Activated T-cell treated with anti-CD3 and anti-CD28 coated beads, Interleukin-2, amount 50 U/mL, for 4 hours (primary cell): ENCODE data around the gene KLHL17. TPM values are rescaled to one million over a fixed set of nuclear protein-coding genes. Genes with fewer than 3 reads are reported as not detected.
"Not testable (repeated sequence)": the region's sequence is repeated elsewhere in the genome, so short reads cannot be mapped to it uniquely, and the experiment has no call there.

ENCODE experiments used
- ATAC-seq, 2 donors: fragments of 200-7000 bp; cut with Tn5 transposase; one replicate each; pipeline ENCODE4 v1.10.0; 2021
- DNase-seq: peaks from one replicate; pipeline ENCODE4 v3.0.0-alpha.2; 2020
- H3K27me3 Mint-ChIP-seq: one replicate; pipeline ENCODE4 v1.8.0; 2021; ENCODE audit warnings: low read depth, mixed read lengths
- H3K36me3 Mint-ChIP-seq: one replicate; pipeline ENCODE4 v1.8.0; 2022; ENCODE audit warnings: mixed read lengths; ENCODE audit not compliant: insufficient read depth
- H3K4me1 Mint-ChIP-seq: one replicate; pipeline ENCODE4 v1.8.0; 2021; ENCODE audit warnings: low read depth, mixed read lengths
- H3K4me3 Mint-ChIP-seq: one replicate; pipeline ENCODE4 v1.8.0; 2021; ENCODE audit warnings: mild to moderate bottlenecking, moderate library complexity, mixed read lengths
- H3K9me3 Mint-ChIP-seq: one replicate; pipeline ENCODE4 v1.8.0; 2021; ENCODE audit warnings: mixed read lengths
- total RNA-seq, 3 donors: library from RNA; stranded (reverse); gene quantifications; one replicate each; pipeline ENCODE4 v1.2.1, GENCODE V29; 2021

KLHL17 gene
- total RNA-seq, 3 donors from 2014 or later = 32.1 to 36.6 (median 34.3) TPM

DNA sequence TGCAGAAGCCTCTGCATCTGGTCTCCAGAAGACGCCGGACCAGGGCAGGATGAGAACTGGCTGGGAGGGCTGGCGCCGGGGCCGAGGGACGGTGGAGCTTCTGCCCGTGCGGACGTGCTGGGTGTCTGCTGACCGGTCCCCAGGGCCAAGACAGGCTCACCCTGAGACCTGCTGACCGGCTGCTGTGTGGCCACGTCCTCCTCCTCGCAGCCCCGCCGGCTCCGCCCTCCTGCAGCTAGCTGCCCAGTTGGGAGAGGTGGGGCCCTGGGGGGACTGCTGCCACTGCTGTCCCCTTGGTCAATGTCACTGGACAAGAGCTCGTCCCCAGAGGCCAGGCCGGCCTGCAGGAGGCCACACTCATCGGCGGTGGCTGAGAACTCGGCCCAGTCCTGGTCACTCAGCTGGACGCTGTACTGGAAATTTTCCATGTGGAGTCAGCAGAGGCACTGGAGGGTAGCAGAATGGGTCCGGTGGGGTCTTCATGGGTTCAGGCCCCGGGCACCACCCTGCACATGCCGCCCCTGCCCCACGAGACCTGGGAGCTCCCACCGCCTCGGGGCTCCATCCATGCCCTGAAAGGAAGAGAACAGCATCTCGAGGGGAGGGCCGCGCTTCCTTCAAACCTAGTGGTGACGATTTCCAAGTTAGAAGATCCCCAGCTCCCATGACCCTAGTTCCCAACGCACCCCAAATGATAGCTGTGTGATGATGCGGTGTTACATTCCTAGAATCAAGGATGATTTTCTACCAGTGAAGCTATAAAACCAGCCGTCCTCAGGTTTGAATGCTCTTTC is 20.4 kb downstream of the KLHL17 start:
- DNase-seq = peak; percentile 3
- Mint-ChIP-seq H3K27me3 (peaks cover 28% of the 10 kb centered on the region), H3K4me1 (peaks cover 4% of the 10 kb centered on the region), H3K9me3 (no peaks in the 10 kb centered on the region), H3K36me3 (no peaks in the 10 kb centered on the region), H3K4me3 (no peak overlapping the region)
- ATAC-seq = no peak

DNA sequence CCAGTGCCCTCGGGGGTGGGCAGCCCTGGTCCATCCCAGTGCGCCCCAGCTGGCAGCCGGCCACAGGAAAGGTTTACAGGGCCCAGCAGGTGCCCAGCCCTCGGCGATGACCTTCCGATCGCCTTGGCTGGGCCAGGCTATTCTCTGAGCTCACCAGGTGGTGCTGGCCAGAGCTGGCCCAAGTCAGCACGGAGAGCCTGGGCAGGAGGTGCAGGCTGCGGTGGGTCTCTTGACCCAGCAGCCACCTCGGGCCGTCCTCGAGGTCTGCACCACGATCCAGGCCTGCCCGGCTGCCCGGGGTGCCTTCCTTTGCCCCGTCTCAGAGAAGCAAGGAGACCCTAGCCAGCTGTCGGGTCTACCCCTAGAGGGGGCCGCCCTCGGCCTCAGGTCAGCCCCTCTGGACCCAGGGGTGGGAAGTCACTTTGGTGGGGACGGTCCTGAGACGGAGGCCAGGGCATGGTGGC is 21.1 kb downstream of the KLHL17 start:
- no peak overlapping the region for H3K4me3 Mint-ChIP-seq
- peaks cover 2% of the 10 kb centered on the region for H3K4me1 Mint-ChIP-seq
- peak; percentile 3 for DNase-seq
- ATAC-seq = no peak
- no peaks in the 10 kb centered on the region for H3K9me3 Mint-ChIP-seq
- no peaks in the 10 kb centered on the region for H3K36me3 Mint-ChIP-seq
- H3K27me3 Mint-ChIP-seq = peaks cover 31% of the 10 kb centered on the region

DNA sequence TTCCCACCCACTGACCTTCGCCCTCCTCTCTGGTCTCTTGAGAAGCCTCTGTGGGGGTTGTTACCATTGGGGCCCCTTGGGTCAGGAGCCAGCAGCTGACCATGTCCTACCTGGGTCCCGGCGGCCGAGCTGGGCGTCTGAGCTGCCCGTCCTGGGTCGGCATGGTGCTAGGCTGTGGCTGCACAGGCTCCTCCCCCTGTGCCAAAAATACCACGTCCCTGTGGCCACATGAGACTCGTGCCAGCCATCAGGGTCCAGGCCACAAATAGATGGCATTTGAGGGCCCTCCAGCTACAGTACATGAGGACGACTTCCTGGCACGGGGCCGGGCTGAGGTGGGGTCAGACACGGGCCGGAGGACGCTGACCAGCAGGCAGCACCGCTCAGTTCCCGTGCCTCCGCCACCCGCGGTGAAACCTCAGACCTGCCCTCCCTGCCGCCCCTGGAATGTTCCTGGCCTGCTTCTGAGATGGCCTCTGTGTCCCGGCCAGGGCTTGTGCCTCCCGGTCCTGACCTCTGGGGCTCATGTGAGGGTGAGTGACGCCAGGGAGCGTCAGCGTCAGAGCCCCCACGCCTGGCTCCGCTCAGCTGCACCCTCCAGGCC is 21.7 kb downstream of the KLHL17 start, which contains the start of gene PERM1:
TSS of gene PERM1 (minus strand) at position 139 of the 604 bp plus-strand sequence. CDS start 1,064 bp downstream, outside the sequence.
- no peaks in the 10 kb centered on the region for H3K36me3 Mint-ChIP-seq
- DNase-seq (peak; percentile 4), ATAC-seq (no peak)
- H3K4me3 Mint-ChIP-seq = no peak within 1 kb of the TSS
- H3K4me1 Mint-ChIP-seq = peaks cover 2% of the 10 kb centered on the region
- H3K27me3 Mint-ChIP-seq = peaks cover 31% of the 10 kb centered on the region
- no peaks in the 10 kb centered on the region for H3K9me3 Mint-ChIP-seq

DNA sequence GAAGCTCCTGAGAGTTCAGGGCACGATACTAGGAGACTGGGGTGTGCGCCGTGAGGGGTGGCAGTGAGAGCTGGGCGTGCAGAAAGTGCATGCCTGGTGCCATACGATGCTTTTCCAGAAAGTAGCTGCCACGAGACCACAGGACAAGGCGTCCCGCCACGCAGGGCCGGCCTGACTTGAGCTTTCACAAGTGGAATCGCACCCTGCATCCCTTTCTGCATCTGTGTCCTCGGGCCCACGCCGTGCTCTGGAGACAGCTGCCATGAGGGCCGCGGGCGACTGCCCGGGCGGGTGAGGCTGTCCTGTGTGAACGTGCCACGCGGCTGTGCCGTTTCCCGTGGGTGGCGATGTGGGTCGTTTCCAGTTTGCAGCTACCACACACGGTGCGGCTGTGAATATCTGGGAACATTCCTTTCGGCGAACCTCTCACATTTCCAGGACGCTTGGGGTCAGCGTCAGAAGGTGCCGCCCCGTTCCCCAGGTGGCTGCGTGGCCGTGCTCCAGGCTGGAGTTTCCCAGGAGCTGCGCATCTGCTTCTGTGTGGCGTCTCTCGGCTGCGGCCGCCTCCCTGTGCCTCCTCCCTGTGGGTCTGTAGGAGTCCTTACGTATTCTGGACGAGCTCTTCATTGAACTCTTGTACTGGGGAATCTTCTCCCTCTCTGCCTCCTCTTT is 22.5 kb downstream of the KLHL17 start:
- H3K4me1 Mint-ChIP-seq = peaks cover 2% of the 10 kb centered on the region
- H3K4me3 Mint-ChIP-seq = no peak overlapping the region
- no peaks in the 10 kb centered on the region for H3K9me3 Mint-ChIP-seq
- ATAC-seq = no peak
- no peak for DNase-seq
- no peaks in the 10 kb centered on the region for H3K36me3 Mint-ChIP-seq
- H3K27me3 Mint-ChIP-seq = peaks cover 35% of the 10 kb centered on the region

DNA sequence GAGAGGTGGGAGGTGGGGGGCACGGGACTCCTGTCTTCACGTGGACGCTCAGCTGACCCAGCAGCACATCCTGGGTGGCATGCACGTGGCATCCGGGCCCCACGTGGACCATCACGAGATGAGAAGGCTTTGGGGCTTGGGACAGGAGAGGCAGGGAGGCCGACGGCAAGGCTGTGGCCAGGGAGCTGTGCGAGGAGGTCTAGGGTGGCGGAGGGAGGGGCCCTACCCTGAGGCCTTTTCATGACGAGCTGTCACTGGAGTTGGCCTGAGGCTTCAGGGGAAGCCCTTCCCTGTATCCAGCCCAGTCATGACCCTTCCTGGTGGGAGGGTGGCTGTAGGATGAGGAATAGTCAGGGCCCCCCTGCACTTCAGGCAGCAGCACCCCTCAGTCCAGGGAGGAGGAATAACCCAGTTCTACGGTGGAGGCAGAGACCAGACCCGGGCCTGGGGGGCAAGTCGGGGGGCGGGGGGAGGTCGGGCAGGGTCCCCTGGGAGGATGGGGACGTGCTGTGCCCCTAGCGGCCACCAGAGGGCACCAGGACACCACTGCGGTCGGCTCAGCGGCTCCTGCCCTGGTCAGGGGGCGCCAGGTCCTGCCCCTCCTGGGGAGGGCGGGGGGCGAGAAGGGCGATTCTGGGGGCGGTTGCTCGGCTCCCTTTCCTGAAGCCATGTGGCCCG is 23.6 kb downstream of the KLHL17 start:
- DNase-seq (peak; percentile 65), ATAC-seq (peak; percentile 72 to 82)
- Mint-ChIP-seq H3K9me3 (no peaks in the 10 kb centered on the region), H3K27me3 (peaks cover 36% of the 10 kb centered on the region), H3K4me3 (no peak overlapping the region), H3K36me3 (no peaks in the 10 kb centered on the region), H3K4me1 (no peaks in the 10 kb centered on the region)

DNA sequence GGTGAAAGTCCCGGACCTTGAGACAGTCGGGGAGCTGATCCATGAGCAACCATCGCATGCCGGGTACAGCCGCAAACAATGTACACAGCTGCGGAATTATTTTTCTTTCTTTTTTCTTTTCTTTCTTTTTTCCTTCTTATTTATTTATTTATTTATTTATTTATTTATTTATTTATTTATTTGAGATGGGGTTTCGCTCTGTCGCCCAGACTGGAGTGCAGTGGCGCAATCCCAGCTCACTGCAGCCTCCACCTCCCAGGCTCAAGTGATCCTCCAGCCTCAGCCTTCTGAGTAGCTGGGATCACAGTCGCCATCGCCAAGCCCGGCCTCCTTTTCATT is 24.1 kb downstream of the KLHL17 start:
- Mint-ChIP-seq H3K36me3 (no peaks in the 10 kb centered on the region), H3K4me1 (no peaks in the 10 kb centered on the region), H3K27me3 (peaks cover 41% of the 10 kb centered on the region), H3K4me3 (no peak overlapping the region), H3K9me3 (no peaks in the 10 kb centered on the region)
- no peak for ATAC-seq
- DNase-seq = no peak

DNA sequence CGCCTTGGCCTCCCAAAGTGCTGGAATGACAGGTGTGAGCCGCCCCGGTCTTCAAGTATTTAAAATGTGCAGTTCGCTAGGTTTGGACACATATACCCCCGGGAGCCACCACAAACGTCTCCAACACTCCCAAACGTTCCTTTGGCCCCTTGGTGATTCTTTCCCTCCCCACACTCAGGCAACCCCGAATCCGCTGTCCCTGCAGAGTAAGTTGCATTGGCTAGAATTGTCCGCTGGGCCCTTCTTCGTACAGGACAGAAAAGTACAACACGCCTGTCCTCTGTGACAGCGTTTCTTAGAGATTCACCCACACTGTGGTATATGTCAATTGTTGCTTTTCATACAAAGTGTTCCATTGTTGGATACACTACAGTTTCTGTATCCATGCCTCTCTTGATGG is 24.7 kb downstream of the KLHL17 start:
- Mint-ChIP-seq H3K4me1 (no peaks in the 10 kb centered on the region), H3K27me3 (peaks cover 46% of the 10 kb centered on the region), H3K36me3 (no peaks in the 10 kb centered on the region), H3K4me3 (no peak overlapping the region), H3K9me3 (no peaks in the 10 kb centered on the region)
- DNase-seq (no peak), ATAC-seq (no peak)

DNA sequence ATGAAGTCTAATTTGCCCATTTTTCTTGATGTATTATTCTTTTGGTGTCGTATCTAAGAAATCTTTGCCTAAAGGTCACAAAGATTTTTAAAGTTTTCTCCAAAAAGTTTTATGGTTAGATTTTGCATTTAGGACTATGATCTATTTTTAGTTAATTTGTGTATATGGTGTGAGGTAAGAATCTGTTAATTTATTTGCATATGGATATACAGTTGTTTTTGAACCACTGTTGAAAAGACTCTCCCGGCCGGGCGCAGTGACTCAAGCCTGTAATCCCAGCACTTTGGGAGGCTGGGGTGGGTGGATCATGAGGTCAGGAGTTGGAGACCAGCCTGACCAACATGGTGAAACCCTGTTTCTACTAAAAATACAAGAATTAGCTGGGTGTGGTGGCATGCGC is 27.7 kb downstream of the KLHL17 start:
- H3K4me3 Mint-ChIP-seq, H3K36me3 Mint-ChIP-seq, DNase-seq, H3K4me1 Mint-ChIP-seq, H3K9me3 Mint-ChIP-seq, ATAC-seq: not testable (repeated sequence)
- H3K27me3 Mint-ChIP-seq = peaks cover 43% of the 10 kb centered on the region

DNA sequence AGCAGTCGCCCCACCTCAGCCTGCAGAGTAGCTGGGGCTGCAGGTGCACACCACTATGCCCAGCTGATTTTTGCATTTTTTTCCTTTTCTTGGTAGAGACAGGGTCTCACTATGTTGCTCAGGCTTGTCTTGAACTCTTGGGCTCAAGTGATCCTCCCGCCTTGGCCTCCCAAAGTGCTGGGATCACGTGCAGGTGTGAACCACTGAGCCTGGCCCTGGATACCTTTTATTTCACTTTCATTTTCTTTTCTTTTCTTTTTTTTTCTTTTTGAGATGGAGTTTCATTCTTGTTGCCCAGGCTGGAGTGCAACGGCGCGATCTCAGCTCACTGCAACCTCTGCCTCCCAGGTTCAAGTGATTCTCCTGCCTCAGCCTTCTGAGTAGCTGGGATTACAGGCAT is 30.9 kb downstream of the KLHL17 start:
- ATAC-seq, DNase-seq, H3K4me3 Mint-ChIP-seq, H3K9me3 Mint-ChIP-seq, H3K4me1 Mint-ChIP-seq, H3K36me3 Mint-ChIP-seq: not testable (repeated sequence)
- H3K27me3 Mint-ChIP-seq = peaks cover 31% of the 10 kb centered on the region

DNA sequence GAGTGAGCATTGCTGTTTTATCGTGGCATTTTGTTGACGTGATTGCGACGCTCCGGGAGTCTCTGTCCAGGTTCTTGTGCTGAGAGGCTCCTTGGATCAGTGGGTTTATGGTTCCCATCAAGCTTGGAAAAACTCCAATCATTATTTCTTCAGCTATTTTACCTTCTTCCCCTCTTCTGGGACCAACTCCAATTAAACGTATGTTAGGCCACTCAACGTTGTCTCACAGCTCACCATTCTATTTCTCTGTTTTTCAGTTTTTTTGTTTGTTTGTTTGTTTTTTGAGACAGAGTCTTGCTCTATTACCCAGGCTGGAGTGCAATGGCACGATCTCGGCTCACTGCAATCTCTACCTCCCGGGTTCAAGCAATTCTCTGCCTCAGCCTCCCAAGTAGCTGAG is 31.5 kb downstream of the KLHL17 start:
- no peak for ATAC-seq
- DNase-seq = no peak
- peaks cover 6% of the 10 kb centered on the region for H3K4me1 Mint-ChIP-seq
- peaks cover 3% of the 10 kb centered on the region for H3K9me3 Mint-ChIP-seq
- no peaks in the 10 kb centered on the region for H3K36me3 Mint-ChIP-seq
- H3K27me3 Mint-ChIP-seq = peaks cover 30% of the 10 kb centered on the region
- no peak overlapping the region for H3K4me3 Mint-ChIP-seq

DNA sequence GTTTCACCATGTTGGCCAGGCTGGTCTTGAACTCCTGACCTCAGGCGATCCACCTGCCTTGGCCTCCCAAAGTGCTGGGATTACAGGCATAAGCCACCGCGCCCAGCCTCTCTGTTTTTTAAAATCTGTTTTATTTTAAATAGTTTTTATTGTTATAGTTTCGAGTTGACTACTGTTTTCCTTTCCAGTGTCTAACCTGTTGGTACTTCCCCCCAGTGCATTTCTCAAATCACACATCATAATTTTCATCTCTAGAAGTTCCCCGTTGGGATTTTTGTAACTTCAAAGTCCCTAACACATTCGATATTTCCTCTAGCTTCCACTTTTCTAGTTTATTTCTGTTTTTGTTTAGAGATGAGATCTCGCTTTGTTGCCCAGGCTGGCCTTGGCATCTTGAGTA is 32.0 kb downstream of the KLHL17 start:
- H3K9me3 Mint-ChIP-seq = peaks cover 3% of the 10 kb centered on the region
- H3K27me3 Mint-ChIP-seq = peaks cover 35% of the 10 kb centered on the region
- DNase-seq = no peak
- H3K4me3 Mint-ChIP-seq = no peak overlapping the region
- no peaks in the 10 kb centered on the region for H3K36me3 Mint-ChIP-seq
- peak in 1 of 2 donors; percentile 49 for ATAC-seq
- H3K4me1 Mint-ChIP-seq = peaks cover 6% of the 10 kb centered on the region

DNA sequence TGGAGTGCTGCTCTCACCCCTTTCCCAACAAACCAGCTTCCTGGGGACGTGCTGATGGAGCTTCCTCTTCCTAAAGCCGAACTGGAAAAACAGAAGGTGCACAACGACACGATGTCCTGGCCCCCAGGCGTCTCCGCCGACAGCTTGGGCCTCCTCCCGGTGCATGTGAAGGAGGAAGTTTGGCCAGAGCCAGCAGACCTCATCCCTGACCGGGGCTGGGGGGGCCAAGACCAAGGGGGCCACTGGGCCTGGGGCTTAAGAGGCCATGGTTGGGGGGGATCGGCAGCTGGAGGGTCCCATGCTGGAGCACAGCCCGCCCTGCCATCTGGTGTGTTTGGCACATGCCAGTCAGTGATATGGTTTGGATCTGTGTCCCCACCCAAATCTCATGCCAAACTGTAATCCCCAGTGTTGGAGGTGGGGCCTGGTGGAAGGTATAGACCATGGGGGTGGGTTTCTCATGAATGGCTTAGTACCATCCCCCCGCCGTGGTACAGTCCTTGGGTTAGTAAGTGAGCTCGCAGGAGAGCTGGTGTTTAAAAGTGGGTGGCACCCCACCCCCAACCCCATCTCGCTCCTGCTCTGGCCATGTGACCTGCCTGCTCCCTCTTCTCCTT is 33.1 kb downstream of the KLHL17 start:
- Mint-ChIP-seq H3K4me3 (no peak overlapping the region), H3K9me3 (peaks cover 3% of the 10 kb centered on the region), H3K27me3 (peaks cover 33% of the 10 kb centered on the region), H3K4me1 (peaks cover 6% of the 10 kb centered on the region), H3K36me3 (no peaks in the 10 kb centered on the region)
- ATAC-seq (no peak), DNase-seq (no peak)

DNA sequence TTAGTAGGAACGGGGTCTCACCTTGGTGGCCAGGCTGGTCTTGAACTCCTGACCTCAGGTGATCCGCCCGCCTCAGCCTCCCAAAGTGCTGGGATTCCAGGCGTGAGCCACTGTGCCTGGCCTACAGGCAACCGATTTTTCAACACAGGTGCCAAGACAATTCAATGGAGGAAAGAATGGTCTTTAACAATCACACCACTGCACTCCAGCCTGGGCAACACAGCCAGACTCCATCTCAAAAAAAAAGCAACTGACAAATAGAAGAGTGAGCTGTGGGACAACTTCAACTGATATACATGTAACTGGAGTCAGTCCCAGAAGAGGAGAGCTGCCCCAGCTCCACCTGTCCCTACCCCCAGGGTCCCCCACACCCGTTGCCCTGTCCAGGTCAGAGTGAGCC is 34.2 kb downstream of the KLHL17 start:
- H3K36me3 Mint-ChIP-seq, H3K9me3 Mint-ChIP-seq, ATAC-seq, DNase-seq, H3K4me1 Mint-ChIP-seq, H3K4me3 Mint-ChIP-seq: not testable (repeated sequence)
- H3K27me3 Mint-ChIP-seq = peaks cover 24% of the 10 kb centered on the region
